ENCODE measurements around the gene RGS3. TPM values are rescaled to one million over a fixed set of nuclear protein-coding genes. Genes with fewer than 3 reads are reported as not detected.

The RGS3 gene
- polyA plus RNA-seq, 1 of the 3 experiments (the other 2 are of a cell fraction), result 50.6 TPM

- peaks cover 0 to 43% of the 10 kb centered on the region in 2 experiments; a peak in 1 of 4 replicates for H3K4me1 ChIP-seq (ENCODE audit: control insufficient read depth in 1 of 2, insufficient read depth in 2 of 2, low read depth in 1 of 2, low read length in 1 of 2)
- no peaks in the 10 kb centered on the region for H3F3A ChIP-seq (replicated peaks; ENCODE audit: insufficient read depth)
- H3K4me3 ChIP-seq (ENCODE audit: low read depth in 2 of 2, low read length in 1 of 2), result no peak overlapping the region
- 97% methylated on average over 9 of the region's 9 CpGs for WGBS (ENCODE audit: low lambda C conversion rate)
- no peaks in the 10 kb centered on the region for H3K79me2 ChIP-seq (ENCODE audit: insufficient read depth)
- no peak for DNase-seq
- no peak overlapping the region for H3K9ac ChIP-seq
- no peaks in the 10 kb centered on the region for H3K27me3 ChIP-seq (ENCODE audit: insufficient read depth)
- no peaks in the 10 kb centered on the region for H3K9me2 ChIP-seq
- no peaks in the 10 kb centered on the region for H4K20me1 ChIP-seq (ENCODE audit: insufficient read depth)
- ChIA-PET POLR2A (no interaction called here), CTCF (interaction anchor here (1.8 to 3.3 kb wide), 4 partner anchors 12 to 124 kb away, joined by 7 to 14 read pairs (median 8); no protein-coding TSS in a partner anchor)
- no peaks in the 10 kb centered on the region for H3K9me3 ChIP-seq
- H2AFZ ChIP-seq (ENCODE audit: low read depth), result no peak overlapping the region
- TF ChIP-seq TAF1 (IDR thresholded peaks at IDR 0.05; ENCODE audit: borderline replicate concordance, low read depth, low read length) (no peak), JUND (IDR thresholded peaks at IDR 0.05) (no peak), FOXJ3 (CRISPR knock-in tag; IDR thresholded peaks at IDR 0.05) (no peak), EZH2phosphoT487 (IDR thresholded peaks at IDR 0.05; ENCODE audit: borderline replicate concordance, low read depth) (no peak)
- no peak overlapping the region for H3K27ac ChIP-seq (ENCODE audit: low read depth in 2 of 2, low read length in 1 of 2)
- H3K36me3 ChIP-seq (replicated peaks in 1 of 2; ENCODE audit: control insufficient read depth in 1 of 2, insufficient read depth in 2 of 2, low read length in 1 of 2), result no peaks in the 10 kb centered on the region
- no peak overlapping the region for H3K4me2 ChIP-seq
Measured at GRCh38 chr9:113570106-113570505, 106.6 kb downstream of the RGS3 start.

GRCh38 chr9:113570749-113571711, 107.5 kb downstream of the RGS3 start:
- H3K36me3 ChIP-seq (replicated peaks in 1 of 2; ENCODE audit: control insufficient read depth in 1 of 2, insufficient read depth in 2 of 2, low read length in 1 of 2), result no peaks in the 10 kb centered on the region
- no peaks in the 10 kb centered on the region for H3K27me3 ChIP-seq (ENCODE audit: insufficient read depth)
- no peak overlapping the region for H3K9ac ChIP-seq
- no peak overlapping the region for H3K27ac ChIP-seq (ENCODE audit: low read depth in 2 of 2, low read length in 1 of 2)
- H3K79me2 ChIP-seq (ENCODE audit: insufficient read depth), result no peaks in the 10 kb centered on the region
- DNase-seq, result no peak
- CTCF ChIA-PET, result interaction anchor here (3.3 kb wide), 1 partner anchor 124 kb away, joined by 14 read pairs; no protein-coding TSS in a partner anchor
- no peak for TF ChIP-seq TEAD4 (IDR thresholded peaks at IDR 0.05; ENCODE audit: borderline replicate concordance, insufficient read depth)
- no peak for TF ChIP-seq RCOR1 (IDR thresholded peaks at IDR 0.05; ENCODE audit: low read length)
- no peak for TF ChIP-seq ZBTB33 (IDR thresholded peaks at IDR 0.05; ENCODE audit: borderline replicate concordance, low read depth)
- H3K9me3 ChIP-seq, result no peaks in the 10 kb centered on the region
- H4K20me1 ChIP-seq (ENCODE audit: insufficient read depth), result no peaks in the 10 kb centered on the region
- WGBS (ENCODE audit: low lambda C conversion rate), result 91% methylated on average over 12 of the region's 12 CpGs
- H3K4me1 ChIP-seq (ENCODE audit: control insufficient read depth in 1 of 2, insufficient read depth in 2 of 2, low read depth in 1 of 2, low read length in 1 of 2), result peaks cover 0 to 34% of the 10 kb centered on the region in 2 experiments; a peak in 1 of 4 replicates
- no peak overlapping the region for H2AFZ ChIP-seq (ENCODE audit: low read depth)
- POLR2A ChIA-PET, result no interaction called here
- H3K4me3 ChIP-seq (ENCODE audit: low read depth in 2 of 2, low read length in 1 of 2), result no peak overlapping the region
- no peaks in the 10 kb centered on the region for H3K9me2 ChIP-seq
- no peak overlapping the region for H3K4me2 ChIP-seq
- no peaks in the 10 kb centered on the region for H3F3A ChIP-seq (replicated peaks; ENCODE audit: insufficient read depth)
